Right lobe of liver (tissue), 4 donors: ENCODE data around the gene P2RY6.

Source experiments
- POLR2A ChIP-seq: fragments of 450-650 bp; IDR thresholded peaks from one replicate; pipeline ENCODE4 v1.6.1; 2017; ENCODE audit warnings: antibody characterized with exemption, mild to moderate bottlenecking
- TF ChIP-seq, protein P1 (sequence below), 4 donors: fragments of 200-600 bp in 3 of 4; fragments of 450-650 bp in 1 of 4; IDR thresholded peaks; one replicate each; pipeline versions ENCODE4 v1.5.1 to v1.8.0; 2016 to 2022; ENCODE audit warnings: antibody characterized with exemption in 4 of 4, mild to moderate bottlenecking in 2 of 4
- donor health status: DM: no; HTN: no; CAD: no.
- donor health status: DM: no; HTN: no; CAD: no.
- donor health status: DM: no; HTN: yes; CAD: no.

- TF ChIP-seq, protein P1, sequence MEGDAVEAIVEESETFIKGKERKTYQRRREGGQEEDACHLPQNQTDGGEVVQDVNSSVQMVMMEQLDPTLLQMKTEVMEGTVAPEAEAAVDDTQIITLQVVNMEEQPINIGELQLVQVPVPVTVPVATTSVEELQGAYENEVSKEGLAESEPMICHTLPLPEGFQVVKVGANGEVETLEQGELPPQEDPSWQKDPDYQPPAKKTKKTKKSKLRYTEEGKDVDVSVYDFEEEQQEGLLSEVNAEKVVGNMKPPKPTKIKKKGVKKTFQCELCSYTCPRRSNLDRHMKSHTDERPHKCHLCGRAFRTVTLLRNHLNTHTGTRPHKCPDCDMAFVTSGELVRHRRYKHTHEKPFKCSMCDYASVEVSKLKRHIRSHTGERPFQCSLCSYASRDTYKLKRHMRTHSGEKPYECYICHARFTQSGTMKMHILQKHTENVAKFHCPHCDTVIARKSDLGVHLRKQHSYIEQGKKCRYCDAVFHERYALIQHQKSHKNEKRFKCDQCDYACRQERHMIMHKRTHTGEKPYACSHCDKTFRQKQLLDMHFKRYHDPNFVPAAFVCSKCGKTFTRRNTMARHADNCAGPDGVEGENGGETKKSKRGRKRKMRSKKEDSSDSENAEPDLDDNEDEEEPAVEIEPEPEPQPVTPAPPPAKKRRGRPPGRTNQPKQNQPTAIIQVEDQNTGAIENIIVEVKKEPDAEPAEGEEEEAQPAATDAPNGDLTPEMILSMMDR (IDR thresholded peaks at IDR 0.05), result peak; percentile 76 to 97 (median 97)
- no peak for TF ChIP-seq POLR2A
These were observed 63.2 kb downstream of the P2RY6 start for GRCh38 chr11:73335204-73335923.
